Measurements from ENCODE around the gene MT1X.

- TF ChIP-seq, protein P1, sequence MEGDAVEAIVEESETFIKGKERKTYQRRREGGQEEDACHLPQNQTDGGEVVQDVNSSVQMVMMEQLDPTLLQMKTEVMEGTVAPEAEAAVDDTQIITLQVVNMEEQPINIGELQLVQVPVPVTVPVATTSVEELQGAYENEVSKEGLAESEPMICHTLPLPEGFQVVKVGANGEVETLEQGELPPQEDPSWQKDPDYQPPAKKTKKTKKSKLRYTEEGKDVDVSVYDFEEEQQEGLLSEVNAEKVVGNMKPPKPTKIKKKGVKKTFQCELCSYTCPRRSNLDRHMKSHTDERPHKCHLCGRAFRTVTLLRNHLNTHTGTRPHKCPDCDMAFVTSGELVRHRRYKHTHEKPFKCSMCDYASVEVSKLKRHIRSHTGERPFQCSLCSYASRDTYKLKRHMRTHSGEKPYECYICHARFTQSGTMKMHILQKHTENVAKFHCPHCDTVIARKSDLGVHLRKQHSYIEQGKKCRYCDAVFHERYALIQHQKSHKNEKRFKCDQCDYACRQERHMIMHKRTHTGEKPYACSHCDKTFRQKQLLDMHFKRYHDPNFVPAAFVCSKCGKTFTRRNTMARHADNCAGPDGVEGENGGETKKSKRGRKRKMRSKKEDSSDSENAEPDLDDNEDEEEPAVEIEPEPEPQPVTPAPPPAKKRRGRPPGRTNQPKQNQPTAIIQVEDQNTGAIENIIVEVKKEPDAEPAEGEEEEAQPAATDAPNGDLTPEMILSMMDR (optimal IDR thresholded peaks at IDR 0.05 in 1 of 3, IDR thresholded peaks at IDR 0.05 in 1 of 3, conservative IDR thresholded peaks at IDR 0.05 in 1 of 3; ENCODE audit: extremely low read depth in 1 of 3, insufficient read depth in 2 of 3, low read length in 3 of 3) = no peak
- TF ChIP-seq EZH2 (IDR thresholded peaks at IDR 0.05; ENCODE audit: low read length) = no peak
These were observed 34.5 kb downstream of the MT1X start for GRCh38 chr16:56716761-56717160.
